Ramos (cell line): ENCODE results near the gene RBM6.
"Not testable (repeated sequence)": the region's sequence is repeated elsewhere in the genome, so short reads cannot be mapped to it uniquely, and the experiment has no call there.

Source experiments
- in situ Hi-C: fragments of 300-500 bp; cut with MboI; formaldehyde crosslinking; loops from one replicate; pipeline ENCODE4 v1.14.3; 2022; ENCODE audit warnings: low sequenced_read_pairs; ENCODE audit not compliant: unreplicated experiment

Gene RBM6

DNA sequence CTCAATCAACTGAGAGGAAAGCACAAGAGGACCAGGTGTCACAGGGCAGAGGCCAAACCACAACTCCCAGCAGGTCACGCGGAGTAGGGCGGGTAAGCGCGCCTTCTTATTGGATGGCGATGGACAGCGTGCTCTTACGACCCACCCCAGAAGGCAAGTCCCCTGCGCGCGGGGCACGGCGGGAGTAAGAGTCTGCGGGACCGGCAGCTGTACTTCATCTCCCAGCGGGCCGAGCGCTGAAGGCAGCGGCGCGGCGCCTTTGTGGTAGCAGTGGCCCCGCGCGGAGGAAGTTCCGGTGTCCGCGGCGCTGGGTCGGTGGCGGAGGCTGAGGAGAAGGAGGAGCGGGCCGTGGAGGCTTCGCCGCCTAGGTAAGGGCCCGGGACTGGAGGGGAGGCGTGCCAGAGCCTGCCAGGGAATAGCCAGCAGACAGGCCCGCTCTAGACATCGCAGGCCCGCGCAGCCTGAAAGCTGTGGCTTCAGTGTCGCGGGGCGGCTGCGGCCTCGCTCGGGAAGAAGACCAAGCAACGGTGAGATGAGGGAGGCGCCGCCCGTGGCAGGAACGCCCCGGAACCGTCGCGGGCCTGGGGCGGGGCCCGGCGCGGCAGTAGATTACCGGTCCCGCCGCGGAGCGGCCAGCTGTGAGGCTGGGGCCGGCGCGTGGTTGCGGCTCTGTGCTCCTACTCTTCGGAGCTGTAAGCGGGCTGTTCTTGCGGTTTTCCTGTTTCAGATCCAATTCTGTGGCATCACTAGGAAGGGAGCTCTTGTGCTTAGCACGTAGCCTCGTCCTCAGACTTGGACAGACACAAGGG lies at the start of gene RBM6:
RBM6 (plus strand) TSS at position 293 of the 809 bp plus-strand sequence. CDS start 22,492 bp downstream, outside the sequence.
- in situ Hi-C loops, result no loop called here

DNA sequence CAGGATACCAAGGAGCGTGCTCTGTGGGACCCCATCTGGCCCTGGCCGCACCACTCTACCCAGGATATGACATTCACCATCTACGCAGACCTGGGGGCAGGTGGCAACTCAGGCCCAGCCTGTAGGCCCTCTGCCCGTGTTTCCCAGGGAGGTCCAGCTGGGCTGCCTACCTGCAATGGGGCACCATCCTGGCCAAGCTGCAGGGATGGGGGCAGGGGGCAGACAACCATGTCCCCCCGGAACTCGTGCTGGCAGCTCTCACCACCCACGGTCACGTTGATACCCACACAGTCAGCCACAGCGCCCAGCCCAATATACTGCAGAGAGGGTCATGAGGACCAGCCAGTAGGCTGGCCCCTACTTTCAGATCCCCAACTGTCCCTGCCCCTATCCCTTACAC lies 44.2 kb upstream of the RBM6 start:
- in situ Hi-C loops, result no loop called here

DNA sequence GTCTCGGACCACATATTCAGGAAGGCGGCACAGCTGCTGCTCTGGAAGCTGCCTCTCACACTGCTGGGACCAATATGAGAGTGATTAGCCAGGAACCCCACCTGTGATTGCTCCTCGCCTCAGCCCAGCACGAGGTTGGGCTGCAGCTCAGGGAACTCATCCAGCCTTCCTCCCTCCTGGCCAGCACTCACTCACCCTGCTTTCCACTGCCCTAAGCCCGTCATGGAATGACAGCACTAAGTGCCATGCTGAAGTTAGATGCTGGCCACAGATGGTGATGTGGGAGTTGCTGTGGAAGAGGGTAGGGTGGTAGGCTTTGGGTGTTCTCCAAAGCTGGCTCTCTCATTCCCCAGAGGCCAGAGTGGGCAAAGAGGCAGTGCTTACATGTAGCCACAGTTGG lies 43.6 kb upstream of the RBM6 start:
- in situ Hi-C loops, result no loop called here

- in situ Hi-C loops, result no loop called here
Observed at GRCh38 chr3:49898991-49899390, 41.0 kb upstream of the RBM6 start.

- in situ Hi-C loops, result no loop called here
Observed at GRCh38 chr3:49899815-49900214, 40.1 kb upstream of the RBM6 start.

- in situ Hi-C loops, result no loop called here
Observed at GRCh38 chr3:49900491-49901153, 39.3 kb upstream of the RBM6 start.

DNA sequence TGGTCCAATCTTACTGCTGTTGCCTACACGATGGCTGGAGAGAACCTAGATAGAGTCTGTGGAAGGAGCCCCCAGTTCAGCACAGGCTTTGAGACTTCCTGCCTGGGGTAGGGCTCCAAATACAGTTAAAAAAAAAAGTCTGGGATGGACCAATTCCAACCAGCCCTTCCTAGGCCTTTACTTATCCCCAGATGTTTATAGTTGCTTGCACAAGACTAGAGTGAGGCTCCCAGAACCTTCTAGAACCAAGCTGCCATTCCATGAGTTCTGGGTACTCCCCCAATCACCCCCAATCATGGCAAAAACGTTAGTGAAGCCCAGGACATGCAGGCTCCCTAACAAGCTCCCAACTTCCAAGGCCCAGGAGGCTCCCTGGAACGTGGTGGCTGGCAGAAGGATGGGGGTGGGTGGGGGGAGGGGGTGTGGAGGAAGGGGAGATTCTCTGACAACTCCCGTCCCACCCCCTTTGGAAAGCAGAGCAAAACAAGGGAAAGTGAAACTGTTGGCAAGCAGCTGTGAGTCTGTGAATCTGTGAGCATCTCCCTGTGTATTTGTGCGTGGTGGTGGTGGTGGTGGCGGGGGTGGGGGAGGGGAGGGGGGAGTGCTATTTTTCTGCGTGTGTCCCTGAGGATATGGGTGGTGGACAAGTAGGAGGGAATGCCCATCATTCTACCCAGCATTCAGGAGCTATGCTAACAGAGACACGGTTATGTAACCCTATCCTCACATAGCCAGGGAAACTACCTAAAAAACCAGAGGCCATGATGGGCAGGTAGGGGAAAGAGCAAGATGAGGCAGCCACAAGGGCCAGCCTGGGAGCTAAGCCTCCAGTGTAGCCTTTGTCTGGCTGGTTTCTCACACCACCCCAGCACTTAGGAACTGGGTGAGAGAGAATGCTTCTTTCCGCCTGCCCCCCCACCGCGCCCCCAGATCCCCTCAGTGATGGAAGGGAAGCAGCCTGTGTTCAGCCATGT lies 38.3 kb upstream of the RBM6 start:
- in situ Hi-C loops, result no loop called here

GRCh38 chr3:49902511-49903345 lies 37.2 kb upstream of the RBM6 start:
- in situ Hi-C loops, result no loop called here

DNA sequence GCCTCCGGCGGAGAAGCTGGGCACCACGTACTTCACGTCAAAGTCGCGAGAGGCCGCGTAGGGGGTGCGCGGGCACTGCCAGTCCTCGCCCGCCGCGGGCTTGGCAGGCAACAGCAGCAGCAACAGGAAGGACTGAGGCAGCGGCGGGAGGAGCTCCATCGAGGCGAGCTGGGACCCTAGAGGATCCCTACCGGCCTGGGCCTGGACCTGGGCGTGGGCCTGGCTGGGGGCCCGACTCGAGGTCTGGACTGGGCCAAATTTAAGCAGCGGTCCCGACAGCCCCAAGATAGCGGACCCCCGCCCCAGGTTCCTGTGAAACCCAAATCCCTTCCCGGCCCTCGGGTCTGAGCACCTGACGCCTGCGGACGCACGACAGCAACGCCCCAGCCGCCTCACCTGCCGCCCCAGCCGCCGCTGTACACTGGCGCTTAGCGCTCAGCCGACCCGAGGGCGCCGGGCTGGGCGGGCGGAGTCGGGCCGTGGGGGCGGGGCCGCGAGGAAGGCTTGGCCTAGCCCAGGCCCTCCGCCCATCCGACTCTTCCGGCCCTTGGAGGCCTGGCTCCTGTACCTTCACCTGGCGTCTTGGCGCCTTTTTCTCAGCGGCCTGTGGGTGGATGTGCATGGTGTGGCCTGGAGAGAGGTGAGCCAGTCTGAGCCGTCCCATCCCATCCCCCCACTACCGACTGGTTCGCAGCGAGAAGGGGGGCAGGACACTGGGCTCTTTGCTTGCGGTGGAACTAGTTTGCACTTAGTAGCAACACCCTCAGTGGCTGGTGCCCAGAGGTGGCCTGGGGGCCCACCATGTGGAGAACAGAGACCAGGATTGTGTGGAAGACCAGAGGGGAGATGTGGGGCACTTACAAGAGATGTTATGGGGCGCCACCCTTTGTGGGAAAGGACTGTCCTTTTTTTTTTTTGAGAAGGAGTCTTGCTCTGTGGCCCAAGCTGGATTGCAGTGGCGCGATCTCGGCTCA lies 36.2 kb upstream of the RBM6 start, which contains the start of gene MST1R:
MST1R (minus strand) TSS at position 423 of the 974 bp plus-strand sequence; CDS start at position 159, 264 bp downstream.
- in situ Hi-C loops, result no loop called here

- in situ Hi-C loops, result not testable (repeated sequence)
Observed at GRCh38 chr3:49904448-49904847, 35.5 kb upstream of the RBM6 start.

GRCh38 chr3:49906073-49906743 lies 33.7 kb upstream of the RBM6 start:
- in situ Hi-C loops, result no loop called here

- in situ Hi-C loops, result no loop called here
Observed at GRCh38 chr3:49908373-49909199, 31.4 kb upstream of the RBM6 start.

- in situ Hi-C loops, result no loop called here
Observed at GRCh38 chr3:49910409-49911123, 29.4 kb upstream of the RBM6 start.

DNA sequence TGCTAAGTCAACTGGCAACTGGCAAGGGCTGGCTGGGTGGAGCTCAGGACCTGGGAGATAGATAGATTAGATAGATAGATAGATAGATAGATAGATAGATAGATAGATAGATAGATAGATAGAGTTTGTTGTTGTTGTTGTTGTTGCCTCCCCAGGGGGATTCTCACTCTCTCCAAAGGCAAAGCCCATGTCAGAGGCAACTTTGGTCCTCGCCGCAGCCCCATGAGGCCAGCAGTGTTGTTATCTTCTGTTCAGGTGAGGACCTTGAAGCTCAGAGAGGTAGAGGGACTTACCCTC lies 28.9 kb upstream of the RBM6 start:
- in situ Hi-C loops, result no loop called here

- in situ Hi-C loops, result no loop called here
Observed at GRCh38 chr3:49911611-49912010, 28.3 kb upstream of the RBM6 start.

- in situ Hi-C loops, result no loop called here
Observed at GRCh38 chr3:49912881-49913281, 27.1 kb upstream of the RBM6 start.

DNA sequence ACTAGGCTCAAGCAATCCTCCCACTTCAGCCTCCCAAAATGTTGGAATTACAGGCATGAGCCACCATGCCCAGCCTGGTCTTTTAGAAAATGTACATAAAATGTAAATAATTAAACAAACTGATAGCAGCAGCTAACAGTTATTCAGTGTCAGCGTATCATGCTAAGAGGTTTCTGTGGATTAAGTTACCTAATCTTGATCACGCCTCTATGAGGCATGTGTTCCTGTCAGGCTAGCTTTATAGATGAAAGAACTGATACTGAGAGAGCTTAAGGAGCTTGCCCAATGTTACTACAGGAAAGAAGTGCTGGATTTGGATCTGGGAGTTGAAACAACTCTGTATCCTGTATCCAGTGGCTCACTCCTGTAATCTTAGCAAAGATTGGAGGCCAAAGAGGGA lies 25.0 kb upstream of the RBM6 start:
- in situ Hi-C loops, result no loop called here
